ENCODE measurements around the gene CD300E.

CD300E gene

DNA sequence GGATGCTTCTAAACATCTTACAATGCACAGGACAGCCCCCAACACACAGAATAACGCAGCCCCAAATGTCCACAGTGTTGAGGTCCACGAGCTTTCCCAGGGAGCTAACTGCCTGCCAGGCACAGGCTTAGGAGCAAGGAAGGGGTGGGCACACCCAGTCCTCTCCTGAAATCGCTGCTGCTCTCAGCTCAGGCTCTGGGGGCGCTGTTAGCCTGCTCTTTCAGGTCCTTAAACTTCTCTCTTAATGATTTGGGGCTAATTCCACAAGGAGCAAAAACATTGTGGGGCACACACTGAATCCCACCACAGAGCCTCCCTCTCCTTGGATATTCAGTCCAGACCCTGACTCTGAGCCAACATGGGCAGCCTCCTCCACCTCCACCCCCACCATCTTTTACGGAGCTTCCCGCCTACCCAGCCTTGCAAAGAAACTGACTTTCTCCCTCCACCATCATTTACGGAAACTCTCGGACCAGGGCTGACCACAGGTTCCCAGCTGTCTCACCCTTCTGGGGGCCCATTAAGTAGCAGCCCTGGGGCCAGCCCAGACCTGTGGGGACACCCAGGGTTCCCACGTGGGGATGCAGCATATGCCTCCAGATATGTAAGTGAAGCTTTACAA lies 57.3 kb downstream of the CD300E start:
- DNase-seq (ENCODE audit: low read depth in 2 of 2) = no peak

DNA sequence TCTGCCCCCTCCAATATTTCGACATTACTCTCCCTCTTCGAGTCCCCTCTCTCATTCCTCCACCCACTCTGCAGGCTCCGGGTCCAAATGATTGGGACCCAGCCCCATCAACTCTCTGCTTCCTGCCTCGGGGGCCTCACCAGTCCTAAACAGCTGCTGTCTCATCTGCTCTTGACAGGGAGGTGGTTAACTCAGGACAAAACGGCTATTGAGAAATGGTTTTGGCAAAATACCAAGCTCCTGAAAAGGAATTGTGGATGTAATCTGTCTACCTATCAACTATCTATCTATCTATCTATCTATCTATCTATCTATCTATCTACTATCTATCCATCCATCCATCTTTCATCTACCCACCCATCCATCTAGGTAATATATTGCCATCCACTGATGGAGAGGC lies 58.4 kb downstream of the CD300E start:
- DNase-seq (ENCODE audit: low read depth in 2 of 2) = no peak

DNA sequence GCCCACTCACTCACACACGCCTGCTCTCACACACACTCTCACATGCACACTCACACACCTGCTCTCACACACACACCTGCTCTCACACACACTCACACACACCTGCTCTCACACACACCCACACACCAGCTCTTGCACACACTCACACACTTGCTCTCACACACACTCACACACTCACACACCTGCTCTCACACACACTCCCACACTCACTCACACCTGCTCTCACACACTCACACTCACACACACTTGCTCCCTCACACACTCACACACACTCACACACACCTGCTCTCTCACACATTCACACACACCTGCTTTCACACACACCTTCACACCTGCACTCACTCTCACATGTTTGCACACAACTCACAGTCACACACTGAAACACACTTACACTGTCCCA lies 60.2 kb downstream of the CD300E start:
- DNase-seq (ENCODE audit: low read depth in 2 of 2) = no peak

DNA sequence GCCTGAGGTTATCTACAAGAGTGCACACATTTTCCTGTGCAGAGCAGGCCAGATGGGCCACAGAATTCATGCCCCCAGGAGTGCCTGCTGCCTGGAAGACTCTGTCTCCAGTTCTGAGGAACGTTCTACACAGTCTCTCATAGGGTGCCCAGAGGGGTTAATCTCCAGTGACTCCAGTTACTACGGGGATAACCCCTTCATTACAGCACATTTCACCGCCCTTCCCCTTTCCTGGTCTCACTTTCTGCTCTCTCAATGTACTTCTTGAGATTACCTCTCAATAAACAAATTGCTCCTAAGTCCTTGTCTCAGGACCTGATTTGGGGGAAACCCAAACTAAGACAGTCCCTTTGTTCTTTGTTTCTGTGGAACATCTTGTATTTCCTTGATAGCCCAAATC lies 62.0 kb downstream of the CD300E start:
- no peak for DNase-seq (ENCODE audit: low read depth in 2 of 2)
